H1 (cell line): ENCODE measurements around the gene ANXA6. TPM values are rescaled to one million over a fixed set of nuclear protein-coding genes. Genes with fewer than 3 reads are reported as not detected.

ENCODE experiments used
- CTCF ChIA-PET: fragments of 300-600 bp; sonication (Branson Sonifier 250); formaldehyde crosslinking; loops from one replicate; lab custom pipeline; 2021; ENCODE audit not compliant: partially characterized antibody; lab: Charles Lee
- POLR2A ChIA-PET: fragments of 300-600 bp; sonication (Branson Sonifier 250); formaldehyde crosslinking; loops from one replicate; lab custom pipeline; 2021; ENCODE audit warnings: inconsistent platforms; ENCODE audit not compliant: partially characterized antibody; lab: Charles Lee
- DNase-seq, 2 experiments: peaks; one replicate each; pipeline versions ENCODE4 v3.0.0 to v3.0.0-alpha.2; 2010 to 2022; ENCODE audit warnings: low spot score in 2 of 2, low read depth in 1 of 2, mixed read lengths in 1 of 2
- FAIRE-seq: peaks from 2 replicates; lab custom pipeline; 2011; peaks lifted over from hg19 to GRCh38; lab: Jason Lieb, UNC
- H2AFZ ChIP-seq: 2 replicates; pipeline ENCODE4 v1.8.1; 2012; ENCODE audit warnings: low read length, inconsistent platforms
- H2AK5ac ChIP-seq: 2 replicates; pipeline ENCODE4 v1.6.1; 2013; ENCODE audit warnings: low read depth, low read length
- H2BK120ac ChIP-seq: replicated peaks from 2 replicates; pipeline ENCODE3; 2013; ENCODE audit warnings: low read depth, low read length, inconsistent platforms
- H2BK12ac ChIP-seq: 2 replicates; pipeline ENCODE4 v1.6.1; 2013; ENCODE audit warnings: low read depth, low read length
- H2BK15ac ChIP-seq: 2 replicates; pipeline ENCODE4 v1.6.1; 2013; ENCODE audit warnings: low read length
- H2BK20ac ChIP-seq: 2 replicates; pipeline ENCODE4 v1.6.1; 2013; ENCODE audit warnings: low read length
- H2BK5ac ChIP-seq: 2 replicates; pipeline ENCODE4 v1.6.1; 2013; ENCODE audit warnings: low read depth, low read length
- H3K14ac ChIP-seq: 2 replicates; pipeline ENCODE4 v1.6.1; 2013; ENCODE audit warnings: inconsistent platforms; ENCODE audit not compliant: insufficient read length
- H3K18ac ChIP-seq: 2 replicates; pipeline ENCODE4 v1.6.1; 2013; ENCODE audit warnings: low read length; ENCODE audit errors: extremely low read depth
- H3K23ac ChIP-seq: 2 replicates; pipeline ENCODE4 v1.6.1; 2013; ENCODE audit warnings: inconsistent platforms; ENCODE audit not compliant: insufficient read length
- H3K23me2 ChIP-seq: 2 replicates; pipeline ENCODE4 v1.6.1; 2013; ENCODE audit warnings: low read depth, low read length
- H3K27ac ChIP-seq: 2 replicates; pipeline ENCODE4 v1.6.1; 2011; ENCODE audit warnings: low read depth, low read length, inconsistent platforms
- H3K27me3 ChIP-seq, 4 experiments: replicated peaks in 1 of 4; 1 replicate in 1 of 4; 2 replicates in 3 of 4; pipeline versions ENCODE4 v1.6.1 to v1.8.1; 2011 to 2013; ENCODE audit warnings: low read length in 3 of 4, mild to moderate bottlenecking in 3 of 4, inconsistent platforms in 2 of 4, mixed read lengths in 2 of 4, moderate library complexity in 1 of 4; ENCODE audit not compliant: control insufficient read depth in 3 of 4, insufficient read depth in 3 of 4; ENCODE audit errors: extremely low read depth in 1 of 4
- H3K36me3 ChIP-seq, 4 experiments: 2 replicates each; pipeline versions ENCODE4 v1.6.1 to v1.8.1; 2011 to 2013; ENCODE audit warnings: mild to moderate bottlenecking in 4 of 4, low read length in 3 of 4, moderate library complexity in 2 of 4, control low read depth in 1 of 4, inconsistent platforms in 1 of 4; ENCODE audit not compliant: insufficient read depth in 4 of 4, control insufficient read depth in 2 of 4
- H3K4ac ChIP-seq: replicated peaks from 2 replicates; pipeline ENCODE3; 2013; ENCODE audit warnings: low read length, low read depth, mixed read lengths, inconsistent platforms; ENCODE audit not compliant: insufficient read length
- H3K4me1 ChIP-seq, 4 experiments: replicated peaks in 1 of 4; 1 replicate in 1 of 4; 2 replicates in 3 of 4; pipeline versions ENCODE4 v1.6.1 to v1.8.1; 2011 to 2013; ENCODE audit warnings: low read length in 3 of 4, inconsistent platforms in 2 of 4, mixed read lengths in 1 of 4; ENCODE audit not compliant: insufficient read depth in 4 of 4, control insufficient read depth in 3 of 4
- H3K4me2 ChIP-seq, 2 experiments: 2 replicates each; pipeline versions ENCODE4 v1.6.1 to v1.8.1; 2011 to 2013; ENCODE audit warnings: low read depth in 2 of 2, low read length in 2 of 2, control low read depth in 1 of 2, inconsistent platforms in 1 of 2, mild to moderate bottlenecking in 1 of 2; ENCODE audit not compliant: insufficient read depth in 1 of 2
- H3K4me3 ChIP-seq, 4 experiments: fragments of 200-600, 300-600 bp in 1 of 4; sonication (generic), shearing (Covaris generic), sonication (Bioruptor Twin) in 1 of 4; 2 replicates each; pipeline versions ENCODE4 v1.5.1 to v1.8.1; 2011 to 2016; ENCODE audit warnings: low read length in 4 of 4, low read depth in 3 of 4, control low read depth in 2 of 4, inconsistent platforms in 2 of 4, mild to moderate bottlenecking in 2 of 4, mixed read lengths in 1 of 4, moderate library complexity in 1 of 4; ENCODE audit not compliant: insufficient read depth in 2 of 4; ENCODE audit errors: extremely low read depth in 1 of 4
- H3K56ac ChIP-seq: replicated peaks from 2 replicates; pipeline ENCODE3; 2013; ENCODE audit warnings: low read depth, mild to moderate bottlenecking, mixed read lengths, low read length, inconsistent platforms; ENCODE audit not compliant: insufficient read length
- H3K79me1 ChIP-seq: 2 replicates; pipeline ENCODE4 v1.6.1; 2013; ENCODE audit warnings: low read depth, low read length, control low read depth
- H3K79me2 ChIP-seq, 2 experiments: 2 replicates each; pipeline versions ENCODE4 v1.6.1 to v1.8.1; 2012 to 2013; ENCODE audit warnings: low read length in 2 of 2, mild to moderate bottlenecking in 2 of 2, inconsistent platforms in 1 of 2; ENCODE audit not compliant: insufficient read depth in 2 of 2, control insufficient read depth in 1 of 2
- H3K9ac ChIP-seq, 4 experiments: replicated peaks in 1 of 4; 1 replicate in 1 of 4; 2 replicates in 3 of 4; pipeline versions ENCODE4 v1.6.1 to v1.8.1; 2011 to 2013; ENCODE audit warnings: low read depth in 3 of 4, low read length in 3 of 4, control low read depth in 2 of 4, mild to moderate bottlenecking in 2 of 4, moderate library complexity in 2 of 4, inconsistent platforms in 1 of 4; ENCODE audit errors: extremely low read depth in 1 of 4
- H3K9me3 ChIP-seq, 2 experiments: 2 replicates each; pipeline versions ENCODE4 v1.6.1 to v1.8.1; 2012 to 2013; ENCODE audit warnings: mild to moderate bottlenecking in 2 of 2, moderate library complexity in 2 of 2, control low read depth in 1 of 2, inconsistent platforms in 1 of 2, low read depth in 1 of 2, low read length in 1 of 2, mixed read lengths in 1 of 2; ENCODE audit not compliant: insufficient read depth in 2 of 2
- H4K20me1 ChIP-seq, 2 experiments: replicated peaks in 1 of 2; 2 replicates each; pipeline versions ENCODE3 to v1.8.1; 2011 to 2013; ENCODE audit warnings: inconsistent platforms in 2 of 2, low read length in 2 of 2, mild to moderate bottlenecking in 1 of 2; ENCODE audit not compliant: insufficient read depth in 2 of 2, control insufficient read depth in 1 of 2
- H4K5ac ChIP-seq: 2 replicates; pipeline ENCODE4 v1.6.1; 2013; ENCODE audit warnings: low read length, low read depth, mixed read lengths, inconsistent platforms; ENCODE audit not compliant: insufficient read length
- H4K8ac ChIP-seq: 2 replicates; pipeline ENCODE4 v1.8.0; 2013; ENCODE audit warnings: mild to moderate bottlenecking, moderate library complexity, low read length, inconsistent platforms; ENCODE audit not compliant: insufficient read depth; ENCODE audit errors: extremely low read depth
- H4K91ac ChIP-seq: replicated peaks from 2 replicates; pipeline ENCODE3; 2013; ENCODE audit warnings: low read length, mixed read lengths, inconsistent platforms; ENCODE audit not compliant: insufficient read length
- BACH1 ChIP-seq: IDR thresholded peaks from 2 replicates; pipeline ENCODE4 v1.6.1; 2012; ENCODE audit warnings: low read length, improper control_type of control experiment
- CREB1 ChIP-seq: IDR thresholded peaks from 2 replicates; pipeline ENCODE4 v1.6.1; 2012; ENCODE audit warnings: inconsistent platforms
- CTBP2 ChIP-seq: IDR thresholded peaks from 2 replicates; pipeline ENCODE4 v1.7.0; 2011; ENCODE audit warnings: borderline replicate concordance, mild to moderate bottlenecking, moderate library complexity, mixed read lengths, low read length; ENCODE audit not compliant: insufficient read depth, insufficient read length
- EGR1 ChIP-seq: IDR thresholded peaks from 2 replicates; pipeline ENCODE4 v1.6.1; 2011; ENCODE audit warnings: low read depth, low read length, borderline replicate concordance
- EP300 ChIP-seq, 2 experiments: IDR thresholded peaks; 1 replicate in 1 of 2; 2 replicates in 1 of 2; pipeline ENCODE4 v1.6.1; 2011 to 2012; ENCODE audit warnings: low read depth in 2 of 2, low read length in 2 of 2, mild to moderate bottlenecking in 2 of 2, borderline replicate concordance in 1 of 2, inconsistent platforms in 1 of 2, moderate library complexity in 1 of 2
- HDAC6 ChIP-seq: IDR thresholded peaks from one replicate; pipeline ENCODE4 v1.7.1; 2012; ENCODE audit warnings: low read depth, mild to moderate bottlenecking, inconsistent platforms, low read length, moderate library complexity
- KDM1A ChIP-seq: fragments of 200-600, 300-600 bp; sonication (generic); IDR thresholded peaks from 2 replicates; pipeline ENCODE4 v1.7.1; 2016; ENCODE audit warnings: mild to moderate bottlenecking, low read length, borderline replicate concordance
- POU5F1 ChIP-seq: IDR thresholded peaks from 2 replicates; pipeline ENCODE4 v1.6.1; 2011; ENCODE audit warnings: low read depth, mild to moderate bottlenecking, low read length, moderate library complexity
- RAD21 ChIP-seq, 2 experiments: IDR thresholded peaks in 1 of 2; conservative IDR thresholded peaks in 1 of 2; 2 replicates each; pipeline ENCODE4 v1.6.1; 2011; ENCODE audit warnings: low read depth in 2 of 2, low read length in 2 of 2, improper control_type of control experiment in 1 of 2, inconsistent platforms in 1 of 2, mild to moderate bottlenecking in 1 of 2, moderate library complexity in 1 of 2
- TAF1 ChIP-seq: IDR thresholded peaks from 2 replicates; pipeline ENCODE4 v1.6.1; 2011; ENCODE audit warnings: mild to moderate bottlenecking, low read depth, low read length
- TEAD4 ChIP-seq: IDR thresholded peaks from 2 replicates; pipeline ENCODE4 v1.6.1; 2012; ENCODE audit warnings: low read depth, low read length, inconsistent platforms, mixed read lengths
- WGBS, 2 experiments: shearing (Covaris generic) in 1 of 2; methylation state at CpG; one replicate each; pipeline versions ENCODE4 v1.1.6 to v1.1.7; 2013 to 2015; ENCODE audit warnings: low lambda C conversion rate in 2 of 2, mixed read lengths in 2 of 2, inconsistent platforms in 1 of 2, low coverage in 1 of 2, missing lambda C conversion rate in 1 of 2; ENCODE audit not compliant: insufficient replicate concordance in 2 of 2, insufficient coverage in 1 of 2, insufficient read length in 1 of 2; ENCODE audit errors: extremely low coverage in 1 of 2, missing lambda C conversion rate in 1 of 2; 5-methylcytosine and 5-hydroxymethylcytosine counted together
- polyA plus RNA-seq, 7 experiments: library from polyadenylated mRNA; depleted of rRNA in 3 of 7; stranded (reverse) in 5 of 7; unstranded in 2 of 7; fragments of >200 nt in 5 of 7; fragments of 200-250 nt in 2 of 7; gene quantifications; 1 replicate in 5 of 7; 2 replicates in 1 of 7; 4 replicates in 1 of 7; pipeline versions ENCODE4 v1.2.1 to v1.2.3, GENCODE V29; 2011 to 2013; ENCODE audit warnings: missing spikeins in 2 of 7, mixed read lengths in 2 of 7
- total RNA-seq: library from RNA; stranded (reverse); fragmentation: NEBNext Ultra II Directional; extraction: Animal tissue kit (Norgen Biotek cat#: 25700); gene quantifications from 2 replicates; pipeline ENCODE4 v1.2.1, GENCODE V29; 2021
- TF ChIP-seq, protein P1 (sequence below): IDR thresholded peaks from 2 replicates; pipeline ENCODE4 v1.6.1; 2012; ENCODE audit warnings: inconsistent platforms

ANXA6 gene
- total and polyA plus RNA-seq, 2 of the 8 experiments (the other 6 are each of a cell fraction or from before 2014, with no cell fraction given): 61.3 to 78.6 TPM

DNA sequence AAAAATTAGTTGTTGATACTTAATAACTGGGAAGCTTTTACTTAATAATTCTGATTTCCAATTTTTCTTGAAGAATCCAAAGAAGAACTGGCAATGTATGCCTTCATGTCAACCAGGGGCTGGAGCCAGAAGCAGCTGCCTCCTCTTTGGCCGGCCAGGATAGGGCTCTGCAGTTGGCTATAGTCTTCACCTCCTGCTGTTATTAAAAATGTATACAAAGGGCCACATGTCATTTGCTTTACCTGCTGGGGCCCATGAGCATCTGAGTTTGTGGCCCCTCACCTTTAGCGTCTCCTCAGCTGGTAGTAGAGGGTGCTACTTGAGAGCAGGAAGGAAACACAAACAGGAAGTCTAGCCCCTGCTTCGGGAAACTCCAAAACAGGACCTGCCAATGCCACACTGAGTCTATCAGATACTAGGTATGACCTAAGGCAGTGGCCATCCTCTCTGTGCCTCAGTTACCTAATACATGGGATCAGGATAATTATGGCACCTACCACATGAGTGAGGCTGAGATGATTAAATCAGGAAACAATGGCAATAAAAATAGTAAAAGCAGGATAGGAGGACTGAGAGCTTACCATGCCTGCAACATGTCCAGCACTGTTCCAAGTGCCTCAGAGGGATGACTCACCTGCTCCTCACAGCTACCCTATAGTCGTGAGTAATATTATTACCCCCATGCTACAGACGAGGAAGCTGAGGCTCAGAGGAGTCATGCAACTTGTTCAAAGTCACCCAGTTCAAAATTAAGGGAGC lies 45.0 kb upstream of the ANXA6 start:
- no peak overlapping the region for H2AFZ ChIP-seq
- TF ChIP-seq TAF1: no peak
- no peak for TF ChIP-seq POU5F1
- TF ChIP-seq BACH1: no peak
- TF ChIP-seq HDAC6: no peak
- no peak for TF ChIP-seq CTBP2
- no peak for TF ChIP-seq TEAD4
- no peak for TF ChIP-seq KDM1A
- TF ChIP-seq CREB1: no peak
- no peak for TF ChIP-seq RAD21 (IDR thresholded peaks at IDR 0.05 in 1 of 2, conservative IDR thresholded peaks at IDR 0.05 in 1 of 2; ENCODE audit: low read depth in 2 of 2, low read length in 2 of 2)
- TF ChIP-seq, protein P1, sequence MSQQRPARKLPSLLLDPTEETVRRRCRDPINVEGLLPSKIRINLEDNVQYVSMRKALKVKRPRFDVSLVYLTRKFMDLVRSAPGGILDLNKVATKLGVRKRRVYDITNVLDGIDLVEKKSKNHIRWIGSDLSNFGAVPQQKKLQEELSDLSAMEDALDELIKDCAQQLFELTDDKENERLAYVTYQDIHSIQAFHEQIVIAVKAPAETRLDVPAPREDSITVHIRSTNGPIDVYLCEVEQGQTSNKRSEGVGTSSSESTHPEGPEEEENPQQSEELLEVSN: no peak
- no peak for TF ChIP-seq EGR1
- no peak for TF ChIP-seq EP300 (IDR thresholded peaks at IDR 0.05; ENCODE audit: borderline replicate concordance in 1 of 2, low read depth in 2 of 2, low read length in 2 of 2)

More for the DNA sequence above, 45.0 kb upstream of the ANXA6 start:
- Histone ChIP-seq H3K4ac (no peak overlapping the region), H3K79me2 (no peaks in the 10 kb centered on the region), H4K91ac (no peak overlapping the region), H3K9ac (no peak overlapping the region), H3K4me2 (no peak overlapping the region), H4K8ac (no peak overlapping the region), H3K18ac (no peak overlapping the region), H3K36me3 (no peaks in the 10 kb centered on the region), H3K4me3 (no peak overlapping the region), H4K5ac (no peak overlapping the region), H2BK20ac (no peak overlapping the region), H2BK120ac (no peak overlapping the region), H3K23me2 (no peaks in the 10 kb centered on the region), H2BK15ac (no peak overlapping the region), H3K9me3 (no peaks in the 10 kb centered on the region), H3K79me1 (no peaks in the 10 kb centered on the region), H3K23ac (no peak overlapping the region), H3K14ac (no peak overlapping the region), H3K27me3 (no peaks in the 10 kb centered on the region), H4K20me1 (no peaks in the 10 kb centered on the region), H2BK5ac (no peak overlapping the region), H3K27ac (no peak overlapping the region), H3K4me1 (no peaks in the 10 kb centered on the region), H2AK5ac (no peak overlapping the region), H3K56ac (no peak overlapping the region), H2BK12ac (no peak overlapping the region)
- FAIRE-seq (no peak), DNase-seq (no peak)
- 85% methylated on average over 5 of the region's 5 CpGs; no CpG with 5 or more reads in 1 of the 2 experiments for WGBS, 2 experiments
- CTCF ChIA-PET: interaction anchor here (1.2 to 1.9 kb wide), 7 partner anchors 15 to 87 kb away, joined by 3 to 8 read pairs (median 4); partner anchors contain the start of gene CCDC69
- POLR2A ChIA-PET: interaction anchor here (1.7 kb wide), 1 partner anchor 8 kb away, joined by 3 read pairs; no protein-coding TSS in a partner anchor
